NCI-H226 (cell line): ENCODE data around the gene GDF10.

Source experiments
- DNase-seq: peaks from one replicate; pipeline ENCODE4 v3.0.0-alpha.2; 2015

GDF10 gene

GRCh38 chr10:47317251-47317650 is 17.3 kb downstream of the GDF10 start:
- DNase-seq = no peak

GRCh38 chr10:47318706-47319105 is 18.7 kb downstream of the GDF10 start:
- no peak for DNase-seq

GRCh38 chr10:47319784-47320183 is 19.8 kb downstream of the GDF10 start:
- no peak for DNase-seq

- DNase-seq = no peak
Measured at GRCh38 chr10:47320812-47321211, 20.8 kb downstream of the GDF10 start.

GRCh38 chr10:47321521-47322195 is 21.7 kb downstream of the GDF10 start:
- DNase-seq = no peak

GRCh38 chr10:47322300-47323061 is 22.5 kb downstream of the GDF10 start, which contains the start of gene GDF2:
GDF2 (plus strand) TSS chr10:47322454; CDS start chr10:47322669, 215 bp downstream.
- no peak for DNase-seq

GRCh38 chr10:47323087-47323486 is 23.1 kb downstream of the GDF10 start:
- DNase-seq = no peak

- no peak for DNase-seq
Measured at GRCh38 chr10:47323636-47324296, 23.8 kb downstream of the GDF10 start.

GRCh38 chr10:47325303-47326291 is 25.6 kb downstream of the GDF10 start:
- DNase-seq = no peak

- DNase-seq = no peak
Measured at GRCh38 chr10:47326306-47326926, 26.4 kb downstream of the GDF10 start.

- no peak for DNase-seq
Measured at GRCh38 chr10:47326927-47327330, 26.9 kb downstream of the GDF10 start.

GRCh38 chr10:47329855-47330254 is 29.9 kb downstream of the GDF10 start:
- no peak for DNase-seq

- DNase-seq = no peak
Measured at GRCh38 chr10:47330366-47330765, 30.4 kb downstream of the GDF10 start.

- no peak for DNase-seq
Measured at GRCh38 chr10:47330804-47331203, 30.8 kb downstream of the GDF10 start.

GRCh38 chr10:47331491-47331890 is 31.5 kb downstream of the GDF10 start:
- DNase-seq = no peak

- DNase-seq = no peak
Measured at GRCh38 chr10:47331954-47332353, 32.0 kb downstream of the GDF10 start.

GRCh38 chr10:47332371-47332770 is 32.4 kb downstream of the GDF10 start:
- no peak for DNase-seq

GRCh38 chr10:47332946-47333345 is 32.9 kb downstream of the GDF10 start:
- no peak for DNase-seq

- DNase-seq = no peak
Measured at GRCh38 chr10:47333532-47333931, 33.5 kb downstream of the GDF10 start.

GRCh38 chr10:47334466-47335295 is 34.7 kb downstream of the GDF10 start:
- DNase-seq = no peak

GRCh38 chr10:47335906-47336305 is 35.9 kb downstream of the GDF10 start:
- DNase-seq = no peak
